Fibroblast of pulmonary artery (primary cell): ENCODE results near the gene MBL2.

Experiments
- DNase-seq: peaks from one replicate; pipeline ENCODE4 v3.0.0-alpha.2; 2010; ENCODE audit warnings: low read depth
- H3K4me3 ChIP-seq: replicated peaks from 2 replicates; pipeline ENCODE4 v1.5.1; 2011; ENCODE audit warnings: low read depth, mild to moderate bottlenecking, control low read depth, low read length, moderate library complexity
- CTCF ChIP-seq: IDR thresholded peaks from 2 replicates; pipeline ENCODE4 v1.5.1; 2011; ENCODE audit warnings: mild to moderate bottlenecking, control low read depth, low read length, inconsistent platforms; ENCODE audit errors: missing control alignments

MBL2 gene

GRCh38 chr10:52744057-52744805, 28.4 kb downstream of the MBL2 start:
- no peak overlapping the region for H3K4me3 ChIP-seq
- TF ChIP-seq CTCF, result no peak
- no peak for DNase-seq

- no peak for DNase-seq
- no peak overlapping the region for H3K4me3 ChIP-seq
- no peak for TF ChIP-seq CTCF
Observed at GRCh38 chr10:52742731-52743130, 29.9 kb downstream of the MBL2 start.

DNA sequence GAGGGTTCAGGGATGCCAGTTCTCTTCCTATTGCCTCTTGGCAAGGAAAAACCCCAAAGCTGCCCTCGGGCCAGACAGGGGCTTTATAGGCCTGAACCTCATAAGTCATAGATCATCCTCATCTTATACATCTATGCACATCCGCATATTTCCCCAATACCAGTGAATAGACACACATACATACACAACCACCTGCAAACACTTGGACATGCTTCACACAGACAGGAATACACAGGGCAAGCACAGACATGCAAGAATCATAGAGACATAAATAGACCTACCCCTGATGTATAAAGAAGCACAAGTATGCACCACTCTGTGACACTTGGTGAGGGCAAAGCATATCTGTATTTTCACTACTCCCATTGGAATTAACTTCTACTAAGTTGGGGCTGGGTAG, 30.7 kb downstream of the MBL2 start:
- no peak for DNase-seq

DNA sequence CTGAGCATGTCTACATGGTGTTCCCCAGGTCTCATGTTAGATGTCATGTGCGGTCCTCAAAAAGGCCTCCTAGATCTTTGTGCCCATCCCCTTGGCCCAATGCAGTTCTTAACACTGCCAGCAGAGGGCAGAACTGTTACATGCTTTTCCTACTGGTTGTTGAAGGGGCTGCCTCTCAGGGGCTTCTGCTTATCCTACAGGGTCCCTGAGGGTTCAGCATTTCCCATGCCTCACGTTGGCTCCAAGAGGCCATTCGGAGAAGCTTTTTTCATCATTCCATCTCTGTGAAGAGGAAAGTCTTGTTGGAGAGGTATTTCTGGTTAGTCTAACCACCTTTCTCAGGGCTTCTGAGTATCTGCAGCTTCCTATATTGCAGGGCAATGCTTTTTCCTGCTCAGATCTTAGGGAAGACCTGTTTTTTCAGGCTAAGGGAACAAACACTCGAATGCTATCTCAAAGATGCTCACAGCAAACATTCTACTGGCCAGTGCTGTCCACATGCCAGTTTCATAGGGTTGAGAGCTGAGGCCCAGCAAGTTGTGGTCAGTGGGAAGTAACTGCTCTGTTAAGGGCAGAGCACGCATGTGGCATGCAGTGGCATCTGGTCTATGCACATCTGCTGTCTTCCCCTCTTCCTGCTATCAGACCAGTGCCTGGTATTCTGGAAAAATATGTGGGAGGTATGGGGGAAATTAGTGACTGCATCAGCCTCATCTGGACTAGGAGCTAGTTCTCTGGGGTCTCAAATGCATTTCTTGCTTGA, 31.5 kb downstream of the MBL2 start:
- peak; percentile 92 for TF ChIP-seq CTCF
- no peak overlapping the region for H3K4me3 ChIP-seq
- peak; percentile 56 for DNase-seq

More for the DNA sequence above, 30.7 kb downstream of the MBL2 start:
- no peak overlapping the region for H3K4me3 ChIP-seq
- no peak for TF ChIP-seq CTCF

- no peak for TF ChIP-seq CTCF
- H3K4me3 ChIP-seq, result no peak overlapping the region
- no peak for DNase-seq
Observed at GRCh38 chr10:52740155-52740549, 32.4 kb downstream of the MBL2 start.

- no peak overlapping the region for H3K4me3 ChIP-seq
- no peak for DNase-seq
- no peak for TF ChIP-seq CTCF
Observed at GRCh38 chr10:52739380-52740154, 33.0 kb downstream of the MBL2 start.
